Sigmoid colon (tissue), 7 donors: ENCODE measurements around the gene CDK5. TPM values are rescaled to one million over a fixed set of nuclear protein-coding genes. Genes with fewer than 3 reads are reported as not detected.

Source experiments
- DNase-seq: peaks from one replicate; pipeline ENCODE4 v3.0.0-alpha.2; 2019
- H3K27ac ChIP-seq, 4 donors: fragments of 200-600 bp; sonication (generic); one replicate each; pipeline ENCODE4 v1.5.1; 2016 to 2019; ENCODE audit warnings: mild to moderate bottlenecking in 1 of 4
- H3K27me3 ChIP-seq, 3 donors: fragments of 200-600 bp; sonication (generic); one replicate each; pipeline ENCODE4 v1.5.1; 2019; ENCODE audit warnings: mild to moderate bottlenecking in 1 of 3
- H3K36me3 ChIP-seq, 4 donors: fragments of 200-600 bp; sonication (generic); one replicate each; pipeline ENCODE4 v1.5.1; 2016 to 2019
- H3K4me1 ChIP-seq, 4 donors: fragments of 200-600 bp; sonication (generic); one replicate each; pipeline ENCODE4 v1.5.1; 2017 to 2019
- H3K4me3 ChIP-seq, 4 donors: fragments of 200-600 bp; sonication (generic); one replicate each; pipeline ENCODE4 v1.5.1; 2017 to 2019; ENCODE audit warnings: mild to moderate bottlenecking in 2 of 4, moderate library complexity in 1 of 4
- H3K9me3 ChIP-seq, 4 donors: fragments of 200-600 bp in 3 of 4; sonication (generic) in 3 of 4; one replicate each; pipeline versions ENCODE4 v1.5.1 to v1.6.1; 2013 to 2019
- CTCF ChIP-seq, 4 experiments: fragments of 450-650 bp in 3 of 4; fragments of 200-600 bp in 1 of 4; IDR thresholded peaks; one replicate each; pipeline ENCODE4 v1.5.1; 2016 to 2019; ENCODE audit warnings: antibody characterized with exemption in 4 of 4, mild to moderate bottlenecking in 3 of 4, moderate library complexity in 2 of 4
- EP300 ChIP-seq, 4 donors: sonication (generic); formaldehyde crosslinking; IDR thresholded peaks; one replicate each; pipeline ENCODE4 v1.6.1; 2017; ENCODE audit warnings: antibody characterized with exemption in 4 of 4
- POLR2A ChIP-seq, 2 donors: fragments of 450-650 bp; IDR thresholded peaks; one replicate each; pipeline ENCODE4 v1.6.1; 2016; ENCODE audit warnings: antibody characterized with exemption in 2 of 2, mild to moderate bottlenecking in 2 of 2, moderate library complexity in 2 of 2
- POLR2AphosphoS5 ChIP-seq, 4 donors: sonication (generic); formaldehyde crosslinking; IDR thresholded peaks; one replicate each; pipeline ENCODE4 v1.6.1; 2017; ENCODE audit warnings: antibody characterized with exemption in 4 of 4
- WGBS, 2 donors: extraction: QIAGEN DNeasy Blood & Tissue Kit; methylation state at CpG; one replicate each; pipeline ENCODE4 v1.1.7; 2013; 5-methylcytosine and 5-hydroxymethylcytosine counted together
- intact Hi-C: fragments of 100-400 bp; cut with DNase I; formaldehyde crosslinking; loops from one replicate; pipeline ENCODE4 v1.15.1; 2023
- polyA plus RNA-seq, 3 donors: library from polyadenylated mRNA; stranded (reverse); fragments of 200-250 nt; gene quantifications; one replicate each; pipeline ENCODE4 v1.2.3, GENCODE V29; 2013
- total RNA-seq, 4 donors: library from RNA; depleted of rRNA; stranded (reverse); fragments of >200 nt; gene quantifications; one replicate each; pipeline ENCODE4 v1.1.0, GENCODE V29; 2016
- donor health status: healthy with polysubstance abuse.
- donor health status: Bipolar disorder and iron deficiency.
- donor health status: healthy.

Gene CDK5
- total and polyA plus RNA-seq, 7 donors, result 6.0 to 10.6 (median 8.2) TPM

DNA sequence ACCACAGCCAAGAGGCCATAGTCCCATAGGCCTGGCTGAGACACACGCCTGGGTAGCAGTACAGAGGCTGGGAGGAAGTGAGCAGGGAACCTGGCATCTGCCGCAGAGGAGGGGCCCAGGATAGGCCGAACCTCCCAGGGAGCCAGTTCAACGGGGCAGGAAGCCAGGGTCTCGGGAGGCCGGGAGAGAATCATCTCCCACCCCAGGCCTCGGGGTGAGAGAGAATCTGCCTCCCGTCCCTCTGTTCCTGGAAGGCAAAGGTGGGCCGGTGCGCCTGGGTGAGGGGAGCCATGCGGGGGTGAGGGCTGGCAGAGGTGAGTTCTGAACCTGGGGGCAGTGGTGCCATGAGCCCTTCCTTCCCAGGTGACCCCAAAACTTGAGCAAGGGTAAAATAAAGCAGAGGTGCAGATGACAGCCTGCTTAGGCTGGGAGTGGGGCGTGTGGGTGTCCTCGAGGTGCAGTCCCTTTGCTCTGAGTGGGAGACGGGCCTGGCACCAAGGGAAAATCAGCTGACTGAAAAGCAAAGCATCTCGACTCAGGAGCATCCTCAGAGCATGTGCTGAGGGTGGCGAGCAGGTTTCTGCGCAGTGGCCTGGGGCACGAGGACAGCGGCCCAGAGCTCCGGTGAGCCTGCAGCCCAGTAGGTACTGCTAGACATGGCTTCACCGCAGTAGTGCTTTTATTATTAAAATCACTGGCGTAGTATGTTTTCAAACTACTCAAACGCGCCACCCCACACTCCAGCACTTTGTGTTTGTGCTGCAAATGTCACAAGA, 44.1 kb upstream of the CDK5 start:
- H3K4me3 ChIP-seq, result no peak overlapping the region
- 87 to 92% methylated on average over 24 of the region's 24 CpGs for WGBS, 2 donors
- no peak for DNase-seq
- TF ChIP-seq CTCF (IDR thresholded peaks at IDR 0.05) (no peak), EP300 (IDR thresholded peaks at IDR 0.05) (no peak), POLR2A (IDR thresholded peaks at IDR 0.05) (no peak), POLR2AphosphoS5 (IDR thresholded peaks at IDR 0.05) (no peak)
- peaks cover 0 to 32% (median 29%) of the 10 kb centered on the region in 4 donors for H3K4me1 ChIP-seq
- no peaks in the 10 kb centered on the region for H3K9me3 ChIP-seq
- H3K27me3 ChIP-seq, result no peaks in the 10 kb centered on the region
- peaks cover 0 to 8% (median 0%) of the 10 kb centered on the region in 4 donors for H3K36me3 ChIP-seq
- no peak overlapping the region for H3K27ac ChIP-seq
- intact Hi-C loops, result no loop called here

- no peak overlapping the region for H3K4me3 ChIP-seq
- peaks cover 0 to 35% (median 29%) of the 10 kb centered on the region in 4 donors for H3K4me1 ChIP-seq
- H3K27ac ChIP-seq, result no peak overlapping the region
- H3K27me3 ChIP-seq, result no peaks in the 10 kb centered on the region
- TF ChIP-seq POLR2A (IDR thresholded peaks at IDR 0.05) (no peak), POLR2AphosphoS5 (IDR thresholded peaks at IDR 0.05) (no peak), EP300 (IDR thresholded peaks at IDR 0.05) (no peak), CTCF (IDR thresholded peaks at IDR 0.05) (no peak)
- DNase-seq, result no peak
- WGBS, 2 donors, result 92 to 94% methylated on average over 10 of the region's 10 CpGs
- intact Hi-C loops, result no loop called here
- H3K9me3 ChIP-seq, result no peaks in the 10 kb centered on the region
- peaks cover 0 to 4% (median 0%) of the 10 kb centered on the region in 4 donors for H3K36me3 ChIP-seq
These were observed 43.2 kb upstream of the CDK5 start for GRCh38 chr7:151100921-151101320.

DNA sequence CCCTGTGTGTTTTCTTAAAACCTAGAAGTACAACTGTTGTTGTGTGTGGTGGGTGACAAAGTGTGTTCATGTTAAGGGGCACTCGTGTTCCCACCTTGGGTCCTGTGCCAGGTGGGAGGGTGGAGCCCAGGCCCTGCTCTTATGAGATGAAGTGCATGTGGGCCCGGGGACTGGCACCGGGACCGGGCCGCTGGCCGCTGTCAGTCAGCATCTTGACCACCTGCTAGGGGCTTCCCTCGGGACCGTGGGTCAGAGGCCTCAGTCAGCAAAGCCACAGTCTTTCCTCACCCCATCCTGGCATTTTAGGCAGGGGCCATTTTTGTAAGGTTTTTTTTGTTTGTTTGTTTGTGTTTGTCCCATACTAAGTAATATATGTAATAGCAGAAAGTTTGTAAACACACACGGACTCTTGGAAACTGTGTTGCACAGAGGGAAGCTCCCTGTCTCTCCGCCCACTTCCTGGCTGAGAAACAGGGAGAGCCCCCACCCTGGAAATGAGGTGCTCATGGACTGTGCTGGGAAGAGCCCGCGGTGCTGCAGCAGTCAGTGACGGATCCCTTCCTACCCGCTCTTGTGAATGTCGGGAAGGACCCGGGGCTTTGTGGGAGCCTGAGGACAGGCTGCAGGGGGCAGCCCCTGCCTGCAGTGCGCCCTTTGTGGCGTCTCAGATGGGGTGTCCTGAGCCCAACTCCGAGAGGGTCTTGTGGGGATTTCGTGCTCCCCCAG, 42.0 kb upstream of the CDK5 start:
- WGBS, 2 donors, result 82 to 87% methylated on average over 20 of the region's 20 CpGs
- Histone ChIP-seq H3K9me3 (no peaks in the 10 kb centered on the region), H3K4me3 (no peak overlapping the region), H3K36me3 (peaks cover 0 to 3% (median 0%) of the 10 kb centered on the region in 4 donors), H3K4me1 (peaks cover 0 to 38% (median 30%) of the 10 kb centered on the region in 4 donors), H3K27me3 (no peaks in the 10 kb centered on the region), H3K27ac (no peak overlapping the region)
- TF ChIP-seq POLR2AphosphoS5 (IDR thresholded peaks at IDR 0.05) (no peak), CTCF (IDR thresholded peaks at IDR 0.05) (no peak), EP300 (IDR thresholded peaks at IDR 0.05) (no peak), POLR2A (IDR thresholded peaks at IDR 0.05) (no peak)
- no peak for DNase-seq
- intact Hi-C loops, result no loop called here

- no peak overlapping the region for H3K4me3 ChIP-seq
- no peak overlapping the region for H3K27ac ChIP-seq
- intact Hi-C loops, result no loop called here
- no peaks in the 10 kb centered on the region for H3K27me3 ChIP-seq
- TF ChIP-seq CTCF (IDR thresholded peaks at IDR 0.05) (no peak), EP300 (IDR thresholded peaks at IDR 0.05) (no peak), POLR2A (IDR thresholded peaks at IDR 0.05) (no peak), POLR2AphosphoS5 (IDR thresholded peaks at IDR 0.05) (no peak)
- H3K36me3 ChIP-seq, result peaks cover 0 to 3% (median 1%) of the 10 kb centered on the region in 4 donors
- DNase-seq, result no peak
- 86 to 88% methylated on average over 17 of the region's 17 CpGs for WGBS, 2 donors
- peaks cover 0 to 45% (median 31%) of the 10 kb centered on the region in 4 donors for H3K4me1 ChIP-seq
- H3K9me3 ChIP-seq, result no peaks in the 10 kb centered on the region
These were observed 38.3 kb upstream of the CDK5 start for GRCh38 chr7:151095828-151096475.
